Activated CD8-positive, alpha-beta memory T cell treated with anti-CD3 and anti-CD28 coated beads, Interleukin-2, amount 50 U/mL, for 4 hours (primary cell): ENCODE results near the gene EXOC5.

Experiments
- DNase-seq: peaks from one replicate; pipeline ENCODE4 v3.0.0-alpha.2; 2020

EXOC5 gene

DNA sequence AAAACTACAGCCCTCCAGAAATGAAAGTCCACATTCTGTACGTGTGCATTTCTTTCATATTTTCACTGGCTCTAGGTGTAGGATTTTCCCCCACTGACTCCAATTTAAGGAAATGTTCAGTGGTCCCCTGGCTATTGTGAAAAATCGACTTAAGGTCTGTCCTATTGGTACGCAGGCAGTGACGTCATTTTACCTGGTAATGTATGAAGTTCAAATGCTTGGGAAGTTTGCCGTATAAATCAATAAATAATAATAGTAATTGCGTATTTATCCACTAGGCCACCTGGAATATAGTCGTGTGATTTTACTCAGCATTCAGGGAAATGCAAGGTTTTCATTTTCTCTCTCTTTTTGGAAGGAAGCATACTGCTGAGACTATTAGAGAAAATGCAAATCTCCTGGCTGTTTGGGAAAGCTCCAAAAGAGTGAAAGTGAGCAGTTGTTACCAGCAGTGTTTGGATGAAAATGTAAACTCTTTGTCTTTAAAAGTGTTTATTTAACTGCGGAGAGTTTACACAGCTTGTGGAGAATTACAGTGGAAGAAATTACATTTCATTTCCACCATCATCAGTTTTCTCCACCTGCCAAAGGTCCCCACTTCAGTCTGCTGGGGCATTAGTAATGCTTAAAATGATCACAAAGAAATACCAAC, 107.0 kb downstream of the EXOC5 start:
- DNase-seq, result no peak

- no peak for DNase-seq
Observed at GRCh38 chr14:57160333-57160732, 108.4 kb downstream of the EXOC5 start.

GRCh38 chr14:57153286-57153685, 115.4 kb downstream of the EXOC5 start:
- DNase-seq, result no peak
